Breast epithelium (tissue), 3 donors: Measurements from ENCODE around the gene RPLP1.

Experiments used
- POLR2A ChIP-seq: fragments of 450-650 bp; IDR thresholded peaks from one replicate; pipeline ENCODE4 v1.6.1; 2016; ENCODE audit warnings: antibody characterized with exemption, mild to moderate bottlenecking, moderate library complexity
- POLR2AphosphoS5 ChIP-seq, 3 donors: sonication (generic); formaldehyde crosslinking; IDR thresholded peaks; one replicate each; pipeline ENCODE4 v1.6.1; 2017; ENCODE audit warnings: antibody characterized with exemption in 3 of 3
- TF ChIP-seq, protein P1 (sequence below), 3 donors: fragments of 450-650 bp; IDR thresholded peaks; one replicate each; pipeline ENCODE4 v1.5.1; 2016 to 2017; ENCODE audit warnings: antibody characterized with exemption in 3 of 3, mild to moderate bottlenecking in 3 of 3, moderate library complexity in 3 of 3

- TF ChIP-seq, protein P1, sequence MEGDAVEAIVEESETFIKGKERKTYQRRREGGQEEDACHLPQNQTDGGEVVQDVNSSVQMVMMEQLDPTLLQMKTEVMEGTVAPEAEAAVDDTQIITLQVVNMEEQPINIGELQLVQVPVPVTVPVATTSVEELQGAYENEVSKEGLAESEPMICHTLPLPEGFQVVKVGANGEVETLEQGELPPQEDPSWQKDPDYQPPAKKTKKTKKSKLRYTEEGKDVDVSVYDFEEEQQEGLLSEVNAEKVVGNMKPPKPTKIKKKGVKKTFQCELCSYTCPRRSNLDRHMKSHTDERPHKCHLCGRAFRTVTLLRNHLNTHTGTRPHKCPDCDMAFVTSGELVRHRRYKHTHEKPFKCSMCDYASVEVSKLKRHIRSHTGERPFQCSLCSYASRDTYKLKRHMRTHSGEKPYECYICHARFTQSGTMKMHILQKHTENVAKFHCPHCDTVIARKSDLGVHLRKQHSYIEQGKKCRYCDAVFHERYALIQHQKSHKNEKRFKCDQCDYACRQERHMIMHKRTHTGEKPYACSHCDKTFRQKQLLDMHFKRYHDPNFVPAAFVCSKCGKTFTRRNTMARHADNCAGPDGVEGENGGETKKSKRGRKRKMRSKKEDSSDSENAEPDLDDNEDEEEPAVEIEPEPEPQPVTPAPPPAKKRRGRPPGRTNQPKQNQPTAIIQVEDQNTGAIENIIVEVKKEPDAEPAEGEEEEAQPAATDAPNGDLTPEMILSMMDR (IDR thresholded peaks at IDR 0.05) = no peak
- TF ChIP-seq POLR2AphosphoS5 (IDR thresholded peaks at IDR 0.05) (peak in 1 of 3 donors; percentile 23), POLR2A (no peak)
Observed at GRCh38 chr15:69484837-69485236, 32.2 kb downstream of the RPLP1 start.
